ENCODE measurements around the gene MYL11. TPM values are rescaled to one million over a fixed set of nuclear protein-coding genes. Genes with fewer than 3 reads are reported as not detected.
A peak's percentile ranks its signal among the peaks of the same experiment; 100 is the strongest.

MYL11 gene
- total RNA-seq, 2 experiments from 2014 or later = 0.87 to 1.2 TPM

- CTCF ChIA-PET = interaction anchor here (1.2 to 1.6 kb wide), 4 partner anchors 10 to 42 kb away, joined by 3 to 6 read pairs (median 4); no protein-coding TSS in a partner anchor
- intact Hi-C loops (cut with micrococcal nuclease) = no loop called here
- no peak for DNase-seq
- H3K27me3 Mint-ChIP-seq = no peaks in the 10 kb centered on the region
- H3K9me3 Mint-ChIP-seq = no peaks in the 10 kb centered on the region
- peaks cover 33% of the 10 kb centered on the region for H3K4me1 Mint-ChIP-seq (ENCODE audit: low read depth)
- TF ChIP-seq, protein P1, sequence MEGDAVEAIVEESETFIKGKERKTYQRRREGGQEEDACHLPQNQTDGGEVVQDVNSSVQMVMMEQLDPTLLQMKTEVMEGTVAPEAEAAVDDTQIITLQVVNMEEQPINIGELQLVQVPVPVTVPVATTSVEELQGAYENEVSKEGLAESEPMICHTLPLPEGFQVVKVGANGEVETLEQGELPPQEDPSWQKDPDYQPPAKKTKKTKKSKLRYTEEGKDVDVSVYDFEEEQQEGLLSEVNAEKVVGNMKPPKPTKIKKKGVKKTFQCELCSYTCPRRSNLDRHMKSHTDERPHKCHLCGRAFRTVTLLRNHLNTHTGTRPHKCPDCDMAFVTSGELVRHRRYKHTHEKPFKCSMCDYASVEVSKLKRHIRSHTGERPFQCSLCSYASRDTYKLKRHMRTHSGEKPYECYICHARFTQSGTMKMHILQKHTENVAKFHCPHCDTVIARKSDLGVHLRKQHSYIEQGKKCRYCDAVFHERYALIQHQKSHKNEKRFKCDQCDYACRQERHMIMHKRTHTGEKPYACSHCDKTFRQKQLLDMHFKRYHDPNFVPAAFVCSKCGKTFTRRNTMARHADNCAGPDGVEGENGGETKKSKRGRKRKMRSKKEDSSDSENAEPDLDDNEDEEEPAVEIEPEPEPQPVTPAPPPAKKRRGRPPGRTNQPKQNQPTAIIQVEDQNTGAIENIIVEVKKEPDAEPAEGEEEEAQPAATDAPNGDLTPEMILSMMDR (IDR thresholded peaks at IDR 0.05) = no peak
- H3K4me3 Mint-ChIP-seq = peak overlapping the region; percentile 95
- H3K36me3 Mint-ChIP-seq (ENCODE audit: low read depth) = peaks cover 43% of the 10 kb centered on the region
- no peak for ATAC-seq
- peak overlapping the region; percentile 86 for H3K27ac Mint-ChIP-seq
- POLR2A ChIA-PET = interaction anchor here (1.5 to 8.0 kb wide), 3 partner anchors 11 to 27 kb away, joined by 6 to 73 read pairs (median 7); partner anchors contain the start of genes CD2BP2 and ZNF48
These were observed 6.3 kb upstream of the MYL11 start for GRCh38 chr16:30368122-30368791.

DNA sequence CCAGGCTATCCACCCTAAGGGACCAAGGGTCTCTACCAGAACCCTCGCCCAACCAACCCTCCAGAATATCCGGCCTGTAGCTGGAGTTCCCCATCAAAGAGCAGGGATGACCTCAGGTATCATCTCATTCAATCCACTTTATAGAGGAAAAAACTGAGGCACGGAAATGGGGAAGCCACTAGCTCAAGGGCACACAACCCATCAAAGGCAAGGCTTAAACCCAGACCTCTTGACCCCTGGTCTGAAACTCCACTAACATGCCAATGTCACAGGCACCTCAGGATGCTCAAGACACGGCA lies 5.9 kb upstream of the MYL11 start:
- ChIA-PET POLR2A (interaction anchor here (1.0 to 8.0 kb wide), 5 partner anchors 11 to 47 kb away, joined by 3 to 73 read pairs (median 6); partner anchors contain the start of genes CD2BP2 and ZNF48), CTCF (interaction anchor here (1.2 to 1.6 kb wide), 3 partner anchors 10 to 41 kb away, joined by 3 to 6 read pairs (median 4); no protein-coding TSS in a partner anchor)
- ATAC-seq (no peak), DNase-seq (no peak)
- H3K4me3 Mint-ChIP-seq = peak overlapping the region; percentile 95
- peaks cover 41% of the 10 kb centered on the region for H3K36me3 Mint-ChIP-seq (ENCODE audit: low read depth)
- peak overlapping the region; percentile 86 for H3K27ac Mint-ChIP-seq
- no peaks in the 10 kb centered on the region for H3K9me3 Mint-ChIP-seq
- peaks cover 33% of the 10 kb centered on the region for H3K4me1 Mint-ChIP-seq (ENCODE audit: low read depth)
- TF ChIP-seq, protein P1 (IDR thresholded peaks at IDR 0.05) = no peak
- intact Hi-C loops (cut with micrococcal nuclease) = no loop called here
- H3K27me3 Mint-ChIP-seq = no peaks in the 10 kb centered on the region

DNA sequence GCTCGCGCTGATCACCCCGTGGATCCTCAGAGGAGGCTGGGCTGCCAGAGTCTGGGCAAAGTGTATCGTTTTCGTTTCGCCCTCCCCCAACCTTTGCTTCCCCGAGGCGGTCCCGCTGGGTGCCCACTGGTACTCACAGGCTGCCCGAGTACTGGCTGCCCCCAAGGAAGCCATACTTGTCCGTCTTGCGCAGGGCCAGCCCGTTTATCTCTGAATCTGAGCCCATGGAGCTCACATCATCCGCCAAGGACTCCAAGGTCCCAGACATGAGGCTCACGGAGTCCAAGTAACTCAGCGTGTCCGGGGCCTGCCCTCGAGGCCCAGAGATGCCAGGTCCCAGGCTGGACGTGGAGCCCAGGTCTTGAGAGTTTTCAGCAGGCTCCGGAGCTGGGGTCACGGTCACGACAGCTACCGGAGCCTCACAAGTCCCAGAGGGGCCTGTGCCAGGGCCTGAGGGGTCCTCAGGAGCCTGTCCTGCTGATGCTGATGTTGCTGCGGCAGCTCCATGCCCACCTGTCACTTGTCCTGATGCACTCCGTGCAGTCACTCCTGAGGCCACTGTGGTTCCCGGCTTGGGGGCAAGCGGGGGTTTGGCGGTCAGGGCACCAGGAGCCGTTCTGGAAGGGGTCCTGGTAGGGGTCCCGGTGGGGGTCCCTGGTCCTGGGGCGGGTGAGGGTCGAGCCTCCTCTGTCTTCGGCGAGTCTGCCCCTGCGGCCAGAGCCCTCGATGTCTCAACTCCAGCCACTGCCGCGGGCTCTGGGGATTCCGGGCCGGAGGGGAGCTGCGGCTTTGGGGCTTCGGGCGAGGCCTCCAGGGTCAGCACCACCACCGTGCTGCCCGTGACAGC lies 5.3 kb upstream of the MYL11 start:
- Mint-ChIP-seq H3K36me3 (ENCODE audit: low read depth) (peaks cover 38% of the 10 kb centered on the region), H3K4me3 (peak overlapping the region; percentile 95), H3K27ac (peak overlapping the region; percentile 86), H3K27me3 (no peaks in the 10 kb centered on the region), H3K9me3 (no peaks in the 10 kb centered on the region), H3K4me1 (ENCODE audit: low read depth) (peaks cover 33% of the 10 kb centered on the region)
- CTCF ChIA-PET = interaction anchor here (1.2 to 1.6 kb wide), 3 partner anchors 11 to 40 kb away, joined by 3 to 7 read pairs (median 6); no protein-coding TSS in a partner anchor
- peak; percentile 30 for DNase-seq
- no peak for ATAC-seq
- POLR2A ChIA-PET = interaction anchor here (1.0 to 8.0 kb wide), 5 partner anchors 12 to 46 kb away, joined by 3 to 73 read pairs (median 6); partner anchors contain the start of genes CD2BP2 and ZNF48
- intact Hi-C loops (cut with micrococcal nuclease) = no loop called here
- TF ChIP-seq, protein P1 (IDR thresholded peaks at IDR 0.05) = no peak

DNA sequence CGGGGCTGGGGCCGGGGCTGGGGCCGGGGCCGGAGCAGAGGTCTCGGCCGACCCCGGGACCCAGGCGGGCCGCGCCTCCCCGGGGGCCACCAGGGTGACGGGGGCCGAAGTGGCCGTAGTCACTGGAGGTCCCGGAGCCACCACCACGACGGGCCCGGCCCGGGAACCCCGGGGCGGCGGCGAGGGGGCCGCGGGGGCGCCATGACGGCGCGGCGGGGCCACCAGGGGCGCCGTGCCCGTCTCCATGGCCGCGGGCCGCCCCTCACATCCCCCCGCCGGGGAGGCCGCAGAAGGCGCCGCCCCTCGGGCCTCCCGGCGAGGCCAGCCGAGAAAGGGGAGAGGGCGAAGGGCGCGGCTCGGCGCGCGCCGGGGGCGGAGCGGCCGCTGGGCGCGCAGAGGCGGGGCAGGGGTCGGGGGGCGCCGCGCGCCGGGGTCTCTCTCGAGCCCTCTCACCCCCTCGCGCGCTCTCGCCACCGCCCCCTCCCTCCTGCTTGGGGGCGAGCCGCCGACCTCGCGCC lies 4.6 kb upstream of the MYL11 start:
- Mint-ChIP-seq H3K27me3 (no peaks in the 10 kb centered on the region), H3K9me3 (no peaks in the 10 kb centered on the region), H3K4me1 (ENCODE audit: low read depth) (peaks cover 33% of the 10 kb centered on the region), H3K4me3 (peak overlapping the region; percentile 95), H3K36me3 (ENCODE audit: low read depth) (peaks cover 31% of the 10 kb centered on the region), H3K27ac (no peak overlapping the region)
- POLR2A ChIA-PET = interaction anchor here (1.5 to 8.0 kb wide), 2 partner anchors 13 kb away, joined by 6 to 73 read pairs; partner anchors contain the start of gene CD2BP2
- CTCF ChIA-PET = interaction anchor here (1.2 to 2.3 kb wide), 4 partner anchors 11 to 39 kb away, joined by 4 to 19 read pairs (median 6); no protein-coding TSS in a partner anchor
- intact Hi-C loops (cut with micrococcal nuclease) = loop anchor here (5.0 to 10.0 kb wide), 3 partner anchors 37 to 305 kb away; partner anchors contain the start of genes ALDOA, TBX6, YPEL3 and ZNF771
- DNase-seq (no peak), ATAC-seq (no peak)
- TF ChIP-seq, protein P1 (IDR thresholded peaks at IDR 0.05) = no peak
